Measurements from ENCODE around the gene NDEL1.
"Not testable (repeated sequence)": the region's sequence is repeated elsewhere in the genome, so short reads cannot be mapped to it uniquely, and the experiment has no call there.

The NDEL1 gene

GRCh38 chr17:8435245-8436168, at the start of gene NDEL1:
Gene NDEL1, plus strand, starts transcription at chr17:8435884. Its CDS starts 8,388 bp downstream, at chr17:8444272.
- peak; percentile 76 to 83 for DNase-seq

- peak in 1 of 2 experiments; percentile 19 for DNase-seq
Measured at GRCh38 chr17:8386841-8387240, 48.8 kb upstream of the NDEL1 start.

DNA sequence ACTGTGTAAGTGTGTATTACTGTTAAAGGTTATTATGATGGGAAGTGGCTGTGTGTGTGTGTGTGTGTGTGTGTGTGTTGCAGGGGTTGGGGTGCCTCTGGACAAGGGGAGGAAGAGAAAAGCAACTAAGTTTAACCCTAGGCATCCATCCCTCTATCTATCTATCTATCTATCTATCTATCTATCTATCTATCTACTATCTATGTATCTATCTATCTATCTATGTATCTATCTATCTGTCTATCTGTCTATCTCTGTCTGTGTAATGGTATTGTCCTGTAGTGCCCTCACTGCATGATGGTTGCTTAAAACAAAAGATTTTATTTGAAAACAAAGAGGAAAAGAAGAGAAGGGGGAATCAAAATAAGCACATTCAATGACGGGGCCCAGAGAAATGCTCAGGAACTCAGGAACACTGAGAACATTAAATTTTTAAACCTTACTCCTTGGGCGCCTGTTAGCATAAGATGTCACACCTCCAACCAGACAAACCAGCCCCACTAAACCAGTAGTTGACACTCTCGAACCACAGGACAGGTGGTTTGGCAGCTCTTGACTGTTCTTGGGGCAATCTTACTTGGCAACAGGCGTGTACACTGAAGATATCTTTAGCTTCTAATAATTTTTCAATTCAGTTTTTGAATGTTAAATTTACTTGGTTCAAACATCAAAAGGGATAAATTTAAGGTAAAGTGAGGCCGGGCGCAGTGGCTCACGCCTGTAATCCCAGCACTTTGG, 47.6 kb upstream of the NDEL1 start:
- DNase-seq, result no peak

GRCh38 chr17:8391711-8392110, 44.0 kb upstream of the NDEL1 start:
- no peak for DNase-seq

DNA sequence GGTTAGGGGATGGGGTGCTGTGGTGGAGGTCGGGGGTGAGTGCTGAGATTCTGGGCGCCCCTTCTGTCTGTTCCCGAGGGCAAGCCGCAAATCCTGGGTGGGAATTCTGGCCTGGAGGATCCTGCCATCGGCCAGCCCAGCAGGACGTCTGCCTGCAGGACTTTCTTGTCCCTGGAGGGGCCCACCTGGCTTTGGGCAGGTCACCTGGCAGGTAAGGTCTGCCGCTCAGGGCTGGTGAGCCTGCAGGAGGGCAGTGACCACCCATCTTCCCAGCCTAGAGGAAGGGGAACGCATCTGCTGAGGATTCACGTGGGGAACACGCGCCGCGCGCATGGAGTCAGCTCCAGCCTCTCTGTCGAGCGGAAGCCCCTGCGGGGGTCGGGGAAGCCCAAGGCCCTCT, 43.4 kb upstream of the NDEL1 start:
- no peak for DNase-seq

DNA sequence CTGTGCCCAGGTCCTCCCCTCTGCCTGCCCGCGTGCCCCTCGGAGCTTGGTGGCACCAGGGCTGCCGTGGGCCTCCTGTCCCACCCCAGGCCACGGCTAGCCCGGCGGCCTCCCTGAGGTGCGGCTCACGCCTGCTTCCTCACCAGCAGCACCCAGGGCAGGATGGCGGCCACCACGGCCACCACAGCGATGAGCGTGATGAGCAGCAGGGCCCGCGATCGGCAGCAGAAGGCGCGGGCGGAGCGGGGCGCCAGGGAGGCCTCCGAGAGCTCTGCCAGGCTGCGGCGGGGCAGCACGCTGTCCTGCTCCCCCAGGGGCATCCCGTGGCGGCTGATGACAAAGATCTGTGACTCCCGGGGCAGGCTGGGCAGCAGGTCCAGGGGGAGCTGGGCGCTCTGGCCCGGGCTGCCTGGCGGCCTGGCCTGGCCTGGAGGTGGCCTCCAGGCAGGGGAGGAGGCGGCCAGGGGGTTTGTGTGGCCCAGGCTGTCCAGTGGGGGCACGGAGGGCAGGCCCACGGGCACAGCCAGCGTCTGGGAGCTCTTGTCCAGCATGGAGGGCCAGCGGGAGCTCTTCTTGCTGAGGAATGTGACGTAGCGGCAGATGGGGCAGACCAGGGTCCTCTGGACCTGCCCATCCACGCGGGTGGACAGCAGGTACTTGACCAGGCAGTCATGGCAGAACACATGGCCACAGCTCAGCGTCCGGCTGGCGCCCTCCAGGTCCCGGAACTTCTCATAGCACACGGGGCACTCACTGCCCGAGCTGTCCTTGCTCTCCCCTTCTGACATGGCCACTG, 42.8 kb upstream of the NDEL1 start:
- no peak for DNase-seq

DNA sequence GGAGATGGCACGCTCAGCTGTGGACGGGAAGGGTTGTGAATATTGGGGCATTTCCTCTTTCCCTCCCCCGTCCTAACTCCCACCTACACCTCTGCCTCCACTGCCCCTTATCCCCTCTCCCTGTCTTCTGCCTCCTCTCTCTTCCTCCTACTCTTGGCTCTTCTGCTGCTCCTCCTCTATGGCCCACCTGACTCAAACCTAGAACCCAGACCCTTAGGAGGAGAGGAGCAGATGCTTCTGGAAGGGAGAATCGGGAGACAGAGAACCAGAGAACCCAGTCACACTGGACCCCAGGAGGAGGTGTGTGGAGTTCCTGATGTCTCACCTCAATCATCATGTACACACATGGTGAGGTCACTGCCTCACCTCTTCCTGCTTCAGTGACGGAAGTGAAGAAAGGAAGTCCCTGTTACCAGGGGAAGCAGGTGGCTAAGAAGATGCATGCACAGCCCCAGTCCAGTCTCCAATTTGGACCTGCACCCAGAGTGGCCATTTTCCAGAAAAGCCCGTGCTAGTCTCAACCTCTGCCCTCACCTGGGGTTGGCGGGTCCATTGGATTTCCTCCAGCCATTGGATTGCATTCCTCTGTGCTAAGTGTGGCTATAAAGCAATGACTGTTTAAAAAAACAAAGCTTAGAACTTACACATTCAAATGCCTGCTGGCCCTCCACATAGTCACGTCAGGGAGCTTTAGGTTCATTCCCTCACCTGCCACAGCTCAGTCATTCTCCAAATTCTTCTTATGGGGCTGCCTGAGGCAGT, 42.0 kb upstream of the NDEL1 start:
- no peak for DNase-seq

DNA sequence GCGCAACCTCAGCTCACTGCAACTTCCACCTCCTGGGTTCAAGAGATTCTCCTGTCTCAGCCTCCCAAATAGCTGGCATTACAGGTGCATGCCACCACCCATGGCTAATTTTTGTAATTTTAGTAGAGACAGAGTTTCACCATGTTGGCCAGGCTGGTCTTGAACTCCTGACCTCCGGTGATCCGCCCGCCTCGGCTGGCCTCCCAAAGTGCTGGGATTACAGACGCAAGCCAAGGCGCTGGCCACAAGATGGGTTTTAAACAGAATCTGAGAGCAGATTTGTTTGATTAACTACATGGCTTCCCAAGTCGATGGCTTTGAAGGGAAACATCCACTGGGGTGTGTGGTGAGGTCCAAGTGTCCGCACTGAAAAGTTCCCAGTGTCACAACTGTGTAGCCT, 41.2 kb upstream of the NDEL1 start:
- not testable (repeated sequence) for DNase-seq

DNA sequence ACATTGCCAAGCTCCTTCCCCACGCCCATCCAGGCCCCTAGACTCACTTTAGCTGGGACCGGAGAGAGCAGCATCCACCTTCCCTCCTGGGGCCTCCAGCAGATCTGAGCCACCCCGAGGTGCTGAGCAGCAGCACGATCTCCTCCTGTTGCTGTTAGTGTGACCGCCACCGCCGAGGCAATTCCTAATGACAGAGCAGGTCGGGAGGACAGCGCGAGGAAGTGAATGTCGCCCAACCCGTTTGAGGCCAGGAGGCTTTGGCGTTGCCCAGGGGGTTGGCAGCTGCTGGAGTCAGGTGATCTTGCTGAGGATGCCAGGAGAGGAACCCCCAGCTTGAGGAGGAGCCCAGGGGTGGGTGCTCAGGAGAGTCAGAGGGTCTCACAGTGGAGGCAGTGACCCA, 38.0 kb upstream of the NDEL1 start, which contains the start of gene RNF222:
Gene RNF222 (minus strand): TSS at position 192 of the 400 bp plus-strand sequence. CDS start 4,366 bp downstream, outside the sequence.
- DNase-seq, result no peak

- DNase-seq, result no peak
Measured at GRCh38 chr17:8398980-8399379, 36.7 kb upstream of the NDEL1 start.

DNA sequence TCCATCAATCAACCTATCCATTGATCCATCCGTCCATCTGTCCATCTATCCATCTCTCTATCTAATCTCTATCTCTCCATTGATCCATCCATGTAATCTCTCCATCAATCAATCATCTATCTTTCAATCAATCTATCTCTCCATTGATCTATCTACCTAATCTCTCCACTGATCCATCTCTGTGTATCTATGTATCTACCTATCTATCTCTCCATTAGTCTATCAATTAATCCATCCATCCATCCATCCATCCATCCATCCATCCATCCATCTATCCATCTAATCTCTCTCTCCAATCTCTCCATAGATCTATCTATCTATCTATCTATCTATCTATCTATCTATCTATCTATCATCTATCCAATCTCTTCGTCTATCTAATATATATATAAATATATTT, 34.6 kb upstream of the NDEL1 start:
- DNase-seq, result no peak

DNA sequence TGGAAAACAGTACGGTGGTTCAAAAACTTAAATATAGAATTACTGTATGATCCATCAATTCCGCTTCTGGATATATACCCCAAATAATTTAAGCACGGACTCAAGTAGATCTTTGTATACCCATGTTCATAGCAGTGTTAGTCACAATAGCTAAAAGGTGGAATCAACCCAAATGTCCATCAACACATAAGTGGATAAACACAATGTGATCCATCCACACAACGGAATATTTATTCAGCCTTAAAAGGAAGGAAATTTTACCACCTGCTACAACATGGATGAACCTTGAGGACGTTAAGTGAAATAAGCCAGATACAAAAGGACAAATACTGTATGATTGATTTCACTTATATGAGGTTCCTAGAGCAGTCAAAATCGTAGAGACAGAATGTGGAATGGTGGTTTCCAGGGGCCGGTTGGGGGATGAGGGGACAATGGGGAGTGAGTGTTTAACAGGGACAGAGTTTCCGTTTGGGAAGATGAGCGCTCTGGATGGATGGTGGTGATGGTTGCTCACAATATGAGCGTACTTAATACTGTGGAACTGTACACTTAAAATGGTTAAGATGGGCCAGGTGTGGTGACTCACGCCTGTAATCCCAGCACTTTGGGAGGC, 32.7 kb upstream of the NDEL1 start:
- DNase-seq, result no peak

- no peak for DNase-seq
Measured at GRCh38 chr17:8405499-8406016, 30.1 kb upstream of the NDEL1 start.

DNA sequence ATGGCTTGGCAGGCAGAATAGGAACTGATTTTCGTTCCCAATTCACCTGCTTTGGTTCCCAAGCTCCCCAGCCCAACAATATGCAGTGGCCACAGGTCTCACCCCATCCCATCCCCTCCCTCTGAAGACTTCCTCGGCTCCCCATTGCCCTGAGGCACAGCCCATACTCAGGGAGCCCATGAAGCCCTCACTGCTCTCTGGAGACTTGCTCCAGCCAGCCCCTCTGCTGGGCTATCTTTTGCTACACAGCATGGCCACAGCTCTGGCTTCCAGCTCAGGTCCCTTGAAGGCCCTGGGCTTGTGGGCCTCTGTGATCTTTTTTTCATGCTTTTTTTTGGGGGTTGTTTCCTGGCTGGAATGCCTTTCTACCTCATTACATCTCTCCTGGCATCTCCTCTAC, 29.5 kb upstream of the NDEL1 start:
- DNase-seq, result no peak

- DNase-seq, result no peak
Measured at GRCh38 chr17:8408371-8408770, 27.3 kb upstream of the NDEL1 start.

DNA sequence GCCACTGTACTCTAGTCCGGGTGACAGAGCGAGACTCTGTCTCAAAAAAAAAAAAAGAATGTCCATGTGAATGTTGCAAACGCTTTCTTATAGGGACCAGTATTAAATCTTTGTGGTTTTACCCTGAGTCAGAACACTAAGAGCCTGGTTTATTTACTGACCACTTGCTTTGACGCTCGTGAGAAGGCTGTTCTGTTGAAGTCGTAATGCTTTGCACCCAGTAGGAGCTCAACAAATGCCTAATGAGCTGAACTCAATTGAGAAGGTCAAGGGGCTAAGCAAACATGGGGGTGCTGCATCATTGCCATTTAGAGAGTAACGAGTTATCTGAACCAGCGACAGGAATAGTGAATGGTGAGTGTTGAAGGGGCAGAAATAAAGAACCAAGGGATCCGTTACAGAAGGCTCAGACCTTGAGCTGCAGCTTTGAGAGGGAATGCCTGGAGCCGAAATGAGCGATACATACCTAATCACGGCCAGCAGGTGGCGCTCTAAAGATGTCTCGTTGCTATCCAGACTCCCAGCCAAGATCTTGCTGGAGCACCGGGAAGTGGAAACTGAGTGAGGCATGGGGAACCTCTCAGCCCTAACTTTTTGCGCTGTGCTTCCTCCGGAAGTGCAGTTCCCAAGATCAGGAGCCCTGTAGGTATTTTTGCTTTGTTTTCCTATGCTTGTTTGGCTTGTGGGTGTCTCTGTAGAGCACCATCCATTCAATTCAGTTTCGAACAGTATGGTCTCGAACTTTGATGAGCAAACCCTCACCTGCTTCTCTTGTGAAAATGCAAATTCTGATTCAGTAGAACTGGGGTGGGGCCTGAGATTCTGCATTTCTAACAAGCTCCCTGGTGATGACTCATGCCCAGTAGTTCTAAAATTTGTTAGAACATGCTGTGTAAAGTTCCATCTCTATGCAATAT, 25.5 kb upstream of the NDEL1 start:
- peak; percentile 22 to 64 for DNase-seq

DNA sequence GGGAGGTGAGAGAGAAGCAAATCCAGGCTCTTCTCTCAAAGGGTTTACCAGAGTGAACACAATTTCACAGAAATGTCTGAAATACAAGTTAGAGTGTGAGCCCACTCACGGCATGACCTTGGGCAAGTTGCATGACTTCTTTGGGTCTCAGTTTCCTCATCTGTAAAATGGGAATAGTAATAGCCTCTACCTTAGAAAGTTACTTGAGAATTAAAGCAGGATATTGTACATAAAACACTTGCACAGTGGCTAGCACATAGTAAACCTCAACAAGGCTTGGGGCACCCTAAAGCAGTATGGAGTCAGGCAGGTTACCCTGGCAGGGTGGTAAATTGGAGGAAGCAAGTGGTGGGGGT, 24.8 kb upstream of the NDEL1 start:
- no peak for DNase-seq

DNA sequence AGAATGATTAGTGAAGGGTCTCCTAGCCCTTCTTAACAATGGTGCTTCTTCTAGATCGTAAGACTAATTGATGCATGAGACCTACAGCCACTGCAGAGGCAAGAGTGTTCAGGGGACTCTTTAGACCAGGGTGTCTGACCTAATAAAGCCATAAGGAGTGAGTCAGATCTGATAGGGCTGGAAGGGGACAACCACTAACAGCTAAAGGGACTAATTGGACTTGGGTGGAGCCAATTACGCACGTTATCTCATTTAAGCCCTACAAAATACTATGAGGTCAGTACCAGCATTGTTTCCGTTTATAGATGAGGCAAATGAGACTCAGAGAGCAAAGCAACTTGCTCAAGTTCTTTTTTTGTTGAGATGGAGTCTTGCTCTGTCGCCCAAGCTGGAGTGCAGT, 23.6 kb upstream of the NDEL1 start:
- DNase-seq, result no peak

GRCh38 chr17:8413328-8413727, 22.4 kb upstream of the NDEL1 start:
- no peak for DNase-seq

- no peak for DNase-seq
Measured at GRCh38 chr17:8413938-8414337, 21.7 kb upstream of the NDEL1 start.

DNA sequence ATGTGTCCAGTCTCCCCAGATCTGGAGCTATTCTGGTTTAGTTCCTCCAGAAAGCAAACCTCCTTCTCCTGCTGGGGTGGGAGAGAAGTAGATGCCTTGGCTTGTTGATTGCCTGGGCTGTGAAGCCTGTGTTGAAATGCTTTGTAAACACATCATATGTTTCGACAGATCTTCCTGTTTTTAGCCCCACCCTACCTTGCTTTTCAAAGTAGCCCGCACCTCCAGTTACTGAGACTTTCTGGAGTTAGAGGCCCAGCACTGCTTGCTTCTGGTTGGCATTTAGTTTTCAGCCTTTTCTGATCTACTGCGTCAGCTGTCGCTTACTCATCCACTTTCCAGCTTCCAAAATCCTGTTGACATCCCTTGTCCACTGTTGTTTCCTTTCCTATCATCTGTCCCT, 17.9 kb upstream of the NDEL1 start:
- DNase-seq, result no peak

Data from NCI-H524 (cell line).